HG02763 (cell line): ENCODE data around the gene ANKFN1.

Source experiments
- ATAC-seq: cut with Tn5 transposase; IDR thresholded peaks from one replicate; pipeline ENCODE4 v1.9.1; 2021; ENCODE audit warnings: mild to moderate bottlenecking, moderate library complexity; ENCODE audit not compliant: unreplicated experiment

ANKFN1 gene

DNA sequence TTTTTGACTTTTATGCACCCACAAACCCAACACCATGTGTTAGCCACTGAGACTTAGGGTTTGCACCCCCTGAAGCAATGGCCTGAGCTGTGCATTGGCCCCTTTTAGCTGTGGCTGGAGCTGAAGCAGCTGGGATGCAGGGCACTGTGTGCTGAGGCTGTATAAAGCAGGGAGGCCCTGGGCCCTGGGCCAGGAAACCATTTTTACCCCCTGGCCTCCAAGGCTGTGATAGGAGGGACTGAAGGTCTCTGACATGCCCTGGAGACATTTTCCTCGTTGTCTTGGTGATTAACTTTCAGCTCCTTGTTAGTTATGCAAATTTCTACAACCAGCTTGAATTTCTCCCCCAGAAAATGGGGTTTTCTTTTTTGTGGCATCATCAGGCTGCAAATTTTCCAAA, 6.7 kb upstream of the ANKFN1 start:
- no peak for ATAC-seq

DNA sequence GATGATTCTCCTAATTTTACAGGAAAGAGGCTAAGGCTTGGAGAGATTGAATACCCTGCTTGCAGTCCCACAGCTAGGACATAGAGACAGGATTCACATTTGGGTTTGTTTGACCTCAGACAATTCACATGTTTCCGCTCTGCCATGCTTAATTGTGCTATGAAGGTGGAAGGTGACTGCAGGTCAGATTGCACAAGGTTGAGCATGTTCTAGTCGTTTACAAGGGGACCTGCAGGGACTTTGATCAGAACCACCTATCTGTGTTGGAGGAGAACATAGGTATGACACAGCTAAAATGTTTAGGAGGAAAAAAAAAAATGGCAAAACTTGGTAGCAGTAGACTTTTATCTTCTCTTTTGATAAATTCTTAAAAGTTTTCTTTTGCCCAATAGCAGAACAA, 4.9 kb upstream of the ANKFN1 start:
- no peak for ATAC-seq

DNA sequence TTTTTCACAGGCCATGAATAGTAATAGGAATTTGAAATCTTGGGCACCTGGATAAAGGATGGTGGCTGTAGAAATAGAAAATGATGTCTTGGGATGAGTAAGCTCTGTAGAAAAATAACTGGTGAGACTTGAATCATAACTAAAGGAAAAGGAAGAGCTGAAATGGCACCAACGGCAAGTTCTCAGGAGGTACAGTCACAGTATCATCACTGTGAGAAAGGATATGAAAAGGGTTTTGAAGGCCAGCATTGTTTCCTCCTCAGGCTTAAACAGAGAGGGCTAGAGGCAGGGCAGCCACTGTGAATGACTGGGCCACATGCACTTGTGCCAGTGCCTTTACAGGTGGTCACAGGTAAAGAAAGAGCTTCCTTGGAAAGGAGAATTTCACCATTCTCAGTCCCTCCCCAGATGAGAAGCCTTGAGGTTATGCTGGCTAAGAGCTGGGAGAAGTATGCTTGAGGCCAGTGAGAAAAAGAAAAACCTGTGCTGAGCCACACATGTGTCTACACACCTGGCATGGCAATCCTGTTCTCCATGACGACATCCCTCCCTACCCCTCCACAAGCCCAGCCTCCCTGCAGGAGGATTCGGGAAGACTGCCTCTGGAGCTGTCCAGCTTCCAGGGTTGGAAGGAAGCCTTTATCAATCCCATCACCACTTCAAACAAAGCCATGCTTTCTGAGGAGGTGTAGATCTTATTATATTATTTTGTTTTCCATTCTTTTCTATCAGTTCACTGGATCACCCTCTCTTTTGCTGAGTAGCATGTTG, 3.8 kb upstream of the ANKFN1 start:
- ATAC-seq, result no peak

DNA sequence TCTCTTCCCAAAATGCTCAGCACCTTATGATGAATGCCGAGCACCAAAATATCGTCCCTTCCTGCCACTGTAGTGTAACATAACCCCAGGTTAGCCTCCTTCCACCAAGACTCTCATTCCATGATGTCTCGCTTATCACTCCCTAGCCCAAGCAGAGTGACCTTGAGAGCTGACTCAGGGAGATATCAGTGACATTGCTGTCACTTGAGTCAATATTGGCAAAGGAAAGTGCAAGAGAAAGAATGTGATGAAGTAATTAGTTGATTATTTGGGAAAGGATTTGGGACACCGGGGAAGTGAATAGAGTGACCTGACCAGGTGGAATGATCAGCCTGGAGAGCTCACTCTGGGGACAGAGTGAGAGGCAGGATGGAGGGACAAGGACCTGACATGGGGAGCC, 2.6 kb upstream of the ANKFN1 start:
- no peak for ATAC-seq

DNA sequence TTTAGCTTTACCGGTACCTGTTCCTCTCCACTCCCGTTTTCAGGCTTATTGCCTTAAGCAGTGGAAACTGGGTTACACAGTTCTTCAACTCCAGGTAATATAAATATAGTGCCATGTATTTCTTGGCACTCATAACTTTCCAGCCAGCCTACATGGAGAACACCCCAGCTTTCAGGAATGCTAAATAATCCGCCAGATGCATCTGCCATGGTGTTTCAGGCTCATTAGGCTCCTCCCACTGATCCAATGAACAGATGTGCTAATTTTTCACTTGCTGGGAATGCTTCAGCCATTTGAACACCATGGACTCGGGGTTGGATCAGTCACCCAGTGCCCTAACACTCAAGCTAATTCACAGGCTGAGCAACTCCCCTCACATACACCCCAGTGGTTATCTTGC, 4.6 kb downstream of the ANKFN1 start:
- no peak for ATAC-seq

DNA sequence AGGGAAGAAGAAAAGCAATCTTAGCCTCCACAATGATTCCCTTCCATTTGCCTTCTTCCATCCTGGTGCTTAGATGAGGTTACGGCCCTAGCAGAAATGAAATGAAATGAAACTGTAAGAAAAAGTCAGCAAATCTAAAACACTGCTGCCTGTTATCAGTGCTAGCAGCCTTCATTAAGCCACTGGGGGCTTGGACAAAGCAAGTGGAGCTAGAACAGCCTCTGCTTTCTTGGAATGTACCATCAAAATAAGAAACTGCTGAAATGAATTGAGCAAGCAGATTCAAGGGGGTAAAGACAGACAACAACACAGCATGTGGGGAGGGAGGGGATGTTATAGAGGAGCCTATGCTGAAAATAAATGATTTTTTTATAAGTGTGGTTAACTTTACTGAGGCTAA, 5.1 kb downstream of the ANKFN1 start:
- no peak for ATAC-seq

DNA sequence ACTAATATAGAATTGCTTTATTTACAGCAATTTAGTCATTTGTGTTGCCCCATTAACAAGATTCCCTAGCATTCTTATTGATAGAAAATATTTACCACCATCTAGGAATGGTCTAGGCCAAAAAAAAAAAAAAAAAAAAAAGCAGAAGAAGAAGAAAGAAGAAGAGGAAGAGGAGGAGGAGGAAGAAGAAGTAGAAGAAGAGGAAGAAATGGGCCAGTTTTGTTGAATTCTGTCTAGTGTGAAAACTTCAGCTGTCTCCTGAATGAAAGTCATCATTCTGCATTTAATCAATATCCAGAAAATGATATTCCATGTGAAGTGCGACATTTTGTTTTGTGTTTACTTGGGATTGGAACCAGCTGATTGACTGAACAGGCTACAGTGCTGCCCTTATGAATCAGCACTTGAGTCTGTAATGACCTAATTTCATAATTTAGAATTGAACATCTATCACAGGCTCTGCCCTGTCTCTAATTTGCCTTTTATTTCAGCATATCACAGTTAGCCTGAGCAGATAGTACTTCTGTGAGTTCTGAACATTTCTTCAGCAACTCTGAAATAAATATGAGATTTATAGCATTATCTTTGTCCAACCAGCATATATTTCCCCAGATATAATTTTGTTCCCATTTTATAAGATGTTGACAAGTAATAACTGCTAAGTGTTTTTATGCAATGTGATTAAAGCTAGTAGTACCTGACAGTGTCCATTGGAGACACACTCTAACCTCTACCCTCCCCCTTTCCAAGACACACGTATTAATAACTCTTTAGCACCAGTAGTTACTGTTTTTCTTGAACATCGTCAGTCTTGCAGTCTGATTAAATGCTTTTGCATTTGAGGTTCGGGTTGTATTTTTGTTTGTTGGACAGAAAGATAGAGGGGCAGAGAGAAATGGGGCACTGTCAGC, 5.9 kb downstream of the ANKFN1 start:
- no peak for ATAC-seq

DNA sequence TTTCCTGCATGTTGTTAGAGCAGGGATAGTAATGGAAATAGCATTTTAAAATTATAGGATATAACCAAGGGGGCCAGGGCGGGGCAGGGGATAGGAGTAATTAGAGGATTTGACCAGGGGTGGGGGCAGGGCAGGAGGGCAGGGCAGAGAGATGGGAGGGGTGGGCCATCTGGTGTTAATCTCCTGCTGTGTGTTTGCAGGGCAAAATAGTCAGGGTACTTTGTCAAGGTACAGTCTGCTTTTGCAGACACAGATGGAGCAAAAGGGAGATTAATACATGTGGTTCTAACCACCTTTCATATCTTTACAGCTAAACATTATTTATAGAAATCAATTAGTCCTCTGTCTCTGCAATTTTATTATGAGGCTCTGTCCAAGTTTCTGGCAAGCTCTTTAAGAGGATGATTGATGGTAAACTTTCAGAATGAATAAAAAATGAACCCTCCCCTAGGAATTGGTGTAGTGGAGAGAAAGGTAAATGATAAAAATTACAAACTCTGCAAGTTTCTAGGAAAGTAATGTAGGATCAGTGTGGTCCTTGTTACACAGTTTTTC, 6.6 kb downstream of the ANKFN1 start:
- no peak for ATAC-seq

DNA sequence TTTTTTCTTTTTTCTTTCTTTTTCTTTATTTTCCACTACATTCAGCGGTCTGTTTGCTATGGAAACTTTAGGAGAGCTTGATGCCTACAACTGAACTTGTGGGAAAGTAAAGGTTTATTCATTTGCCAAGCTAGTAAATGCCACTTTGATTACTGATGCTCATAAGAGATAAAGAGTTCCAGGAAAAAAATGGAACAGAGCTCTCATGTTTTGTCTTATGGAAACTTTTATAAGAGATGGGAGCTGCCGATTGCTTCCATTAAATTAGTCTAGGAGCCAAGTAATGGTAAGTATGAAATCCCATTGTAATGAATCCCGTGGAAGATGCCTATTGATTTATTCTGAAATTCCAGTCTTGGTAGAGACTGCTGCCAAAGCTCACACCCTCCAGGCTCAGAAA, 7.1 kb downstream of the ANKFN1 start:
- ATAC-seq, result no peak

DNA sequence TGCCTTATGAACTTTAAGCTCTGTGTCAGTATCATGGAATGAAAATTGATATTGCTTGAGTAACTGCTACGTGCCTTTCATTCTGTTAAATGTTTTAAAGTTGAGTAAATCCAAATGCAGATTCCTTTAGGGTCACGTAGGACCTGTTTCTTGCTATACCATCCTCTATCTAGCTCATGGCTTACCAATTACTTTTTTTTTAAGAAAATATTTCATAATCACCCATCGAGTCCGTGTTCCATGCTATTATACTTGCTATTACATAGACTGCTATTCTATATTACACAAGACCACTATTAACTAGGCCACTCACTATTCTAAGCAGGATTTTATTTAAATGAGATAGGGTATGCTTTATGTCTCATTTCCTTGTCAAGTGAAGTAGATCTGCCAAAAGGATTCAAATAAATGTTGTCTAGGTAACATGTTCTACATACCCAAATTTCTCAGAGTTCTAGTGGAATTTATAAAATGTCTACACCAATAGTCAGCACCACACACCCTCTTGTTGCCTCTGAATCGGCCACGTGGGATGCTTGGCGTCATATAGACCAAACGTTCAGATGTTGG, 11.9 kb downstream of the ANKFN1 start:
- ATAC-seq, result no peak

DNA sequence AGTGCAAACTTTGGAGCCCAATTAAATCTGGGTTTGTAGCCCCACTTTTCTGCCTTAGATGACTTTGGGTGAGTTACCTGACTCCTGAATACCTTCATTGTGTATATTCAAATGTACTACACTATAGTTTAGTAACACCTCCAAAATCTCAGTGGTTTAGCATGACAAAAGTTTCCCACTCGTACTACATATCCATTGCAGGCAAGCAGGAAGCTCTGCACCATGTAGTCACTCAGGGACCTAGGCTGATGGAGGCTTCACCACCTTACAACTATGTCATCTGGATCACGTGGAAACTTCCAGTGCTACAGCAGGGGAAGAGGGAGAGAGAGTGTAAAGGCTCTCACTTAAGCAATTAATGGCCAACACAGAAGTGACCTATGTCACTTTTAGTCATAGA, 14.2 kb downstream of the ANKFN1 start:
- ATAC-seq, result no peak

DNA sequence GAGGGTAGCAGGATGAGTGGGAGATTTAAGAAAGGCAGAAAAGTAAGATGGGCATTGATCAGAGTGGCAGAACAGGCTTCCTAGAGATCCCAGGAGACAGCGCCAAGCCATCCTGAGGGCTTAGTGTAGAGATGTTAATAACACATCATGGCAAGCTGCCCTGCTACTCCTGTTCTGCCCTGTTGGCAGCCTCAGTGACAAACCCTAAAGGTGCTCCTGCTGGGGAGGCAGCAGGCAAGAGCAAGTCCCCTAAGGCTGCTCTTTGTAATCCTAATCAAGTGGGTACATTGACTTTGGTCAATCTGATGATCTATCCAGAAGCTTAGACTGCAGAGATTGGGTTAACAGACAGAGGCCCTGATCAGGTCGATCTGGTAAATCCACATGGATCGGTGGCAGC, 16.3 kb downstream of the ANKFN1 start:
- ATAC-seq, result no peak

DNA sequence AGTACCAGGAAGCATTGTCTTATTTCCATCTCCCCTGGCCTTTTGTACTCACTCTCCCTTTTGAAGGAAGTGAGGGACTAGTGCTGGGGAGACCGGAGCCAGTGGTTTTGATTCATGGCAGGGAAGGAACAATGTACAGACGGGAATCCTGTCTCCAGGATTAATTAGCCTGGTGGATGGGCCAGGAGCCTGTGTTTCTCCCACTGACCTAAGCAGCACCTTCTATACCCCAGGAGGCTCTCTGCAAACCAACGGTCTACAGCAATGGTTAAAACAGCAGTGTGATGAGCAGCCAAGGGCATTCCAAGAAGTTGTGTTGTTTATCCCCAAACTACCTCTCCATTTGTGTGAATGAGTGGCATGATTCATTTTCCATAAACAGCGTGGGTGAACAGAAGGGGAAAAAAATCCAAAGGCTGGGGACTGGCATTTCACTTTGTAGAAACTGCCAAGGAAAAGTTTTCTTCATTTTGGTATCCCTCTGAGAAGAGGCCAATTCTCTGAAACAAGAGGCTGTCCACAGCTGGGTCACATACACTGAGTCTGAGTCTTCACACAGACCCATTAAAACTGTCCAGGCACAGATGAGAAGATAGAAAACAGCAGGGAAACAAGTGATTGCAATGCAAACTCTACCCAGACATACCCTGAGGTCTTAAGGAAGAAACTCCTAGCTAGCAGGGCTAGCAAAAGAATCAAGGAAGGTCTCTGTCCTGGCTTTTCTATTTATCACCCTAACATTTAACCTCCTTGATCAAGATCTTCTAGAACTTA, 18.1 kb downstream of the ANKFN1 start:
- no peak for ATAC-seq

DNA sequence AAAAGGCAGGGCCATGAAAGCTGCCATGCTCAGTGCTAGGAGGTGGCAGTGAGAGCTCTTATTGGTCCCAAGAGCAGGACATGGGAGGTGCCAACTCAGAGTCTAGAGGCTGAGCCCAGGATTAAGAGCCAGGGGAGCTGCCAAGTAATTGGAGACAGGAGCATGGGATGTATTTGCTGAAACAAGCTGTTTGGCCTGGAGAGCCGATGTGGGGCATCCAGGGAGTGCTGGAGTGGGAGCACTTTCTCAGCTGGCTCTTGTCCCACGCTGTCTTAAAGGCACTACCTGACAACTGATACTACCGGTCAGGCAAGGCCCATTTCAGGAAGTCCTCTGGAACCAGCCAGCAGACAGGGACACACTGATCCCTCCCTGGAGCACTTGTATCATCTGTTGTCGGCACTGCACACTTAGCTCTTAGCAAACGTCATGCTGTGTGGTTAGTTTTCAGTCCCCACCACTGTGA, 19.3 kb downstream of the ANKFN1 start:
- no peak for ATAC-seq

DNA sequence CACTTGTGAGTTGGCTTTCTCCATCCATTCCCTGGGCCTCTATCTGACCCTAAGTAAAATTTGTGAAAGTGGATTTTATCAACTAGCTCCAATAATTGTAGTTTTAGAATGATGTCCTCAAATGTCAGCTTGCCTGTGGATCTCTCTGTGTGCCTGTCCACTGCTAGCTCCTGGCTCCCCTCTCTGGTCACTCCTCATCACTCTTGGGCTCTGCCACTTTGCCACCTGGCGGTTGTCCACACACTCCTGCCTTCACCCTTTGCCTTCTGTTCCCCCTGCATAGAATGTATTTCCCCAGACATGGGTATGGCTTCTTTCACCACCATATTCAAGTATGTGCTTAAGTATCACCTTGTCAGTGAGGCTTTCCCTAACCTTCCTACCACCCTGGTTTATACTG, 19.8 kb downstream of the ANKFN1 start:
- no peak for ATAC-seq

DNA sequence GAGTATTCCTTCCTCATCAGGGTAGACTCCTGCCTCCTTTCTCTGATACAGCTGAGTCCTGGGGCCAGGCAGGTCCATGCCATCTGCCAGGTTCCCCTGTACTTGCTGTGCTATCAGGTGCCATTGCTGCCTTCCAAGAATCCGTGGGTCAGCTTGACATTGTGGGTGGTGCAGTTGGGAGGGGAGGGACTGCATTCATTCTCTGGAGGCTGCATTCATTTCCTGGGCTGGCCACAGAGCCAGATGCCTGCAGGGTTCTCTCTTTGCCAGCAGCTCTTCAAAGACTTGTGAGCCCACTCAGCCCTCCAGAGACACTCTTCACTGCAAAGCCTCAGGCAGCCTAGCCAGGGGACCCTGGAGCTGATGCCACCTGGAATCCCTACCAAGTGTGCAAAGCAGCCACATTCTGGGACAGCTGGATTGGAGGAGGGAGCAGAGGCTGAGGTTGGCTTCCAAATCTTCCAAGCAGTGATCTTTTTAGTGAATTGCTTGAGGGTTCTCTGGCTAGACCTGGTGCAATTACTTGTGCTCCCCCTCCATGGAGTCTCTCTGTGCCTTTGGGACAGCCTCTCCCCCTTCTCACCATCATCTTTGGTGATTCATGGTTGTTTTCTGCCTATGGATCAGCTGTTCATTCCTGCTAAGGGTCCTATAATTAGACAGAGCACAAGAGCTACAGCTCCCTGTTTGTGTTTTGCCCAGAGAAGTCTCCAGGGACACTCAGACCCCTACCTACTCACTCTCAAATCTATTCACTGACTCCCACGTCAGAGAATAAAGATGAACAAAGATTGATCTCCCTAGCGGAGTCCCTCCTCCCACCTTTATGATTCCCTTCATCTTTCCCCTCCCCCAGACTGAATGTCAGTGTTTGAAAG, 20.9 kb downstream of the ANKFN1 start:
- ATAC-seq, result no peak

DNA sequence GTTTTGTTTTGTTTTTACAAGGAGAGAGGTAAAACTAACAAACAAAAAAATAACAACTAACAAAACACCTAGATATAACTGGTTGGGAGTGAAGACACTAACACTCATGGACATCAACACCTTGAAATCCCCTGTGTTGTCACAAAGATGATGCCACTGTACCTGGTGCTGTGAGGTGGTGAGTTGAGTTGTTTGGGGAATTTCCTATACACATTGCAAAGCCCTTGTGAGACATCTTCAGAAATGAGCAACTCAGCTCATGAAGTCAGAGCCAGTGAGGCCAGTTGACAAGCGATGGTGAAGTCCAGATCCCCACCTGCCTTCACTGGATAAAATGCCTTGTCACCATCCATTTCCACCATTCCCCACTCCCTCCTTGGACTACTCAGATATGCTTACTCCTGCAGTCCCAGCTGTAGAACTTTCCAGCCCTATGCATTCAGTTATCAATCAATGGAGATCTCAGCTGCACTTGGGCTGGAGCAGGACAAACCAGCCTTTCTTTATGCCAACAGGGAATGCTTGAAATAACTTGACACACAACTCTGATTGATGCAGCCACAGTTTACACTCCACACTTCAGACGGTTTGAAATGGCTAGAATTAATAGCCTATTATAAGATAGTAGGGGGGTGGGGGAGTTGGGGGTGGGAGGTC, 22.2 kb downstream of the ANKFN1 start:
- no peak for ATAC-seq

DNA sequence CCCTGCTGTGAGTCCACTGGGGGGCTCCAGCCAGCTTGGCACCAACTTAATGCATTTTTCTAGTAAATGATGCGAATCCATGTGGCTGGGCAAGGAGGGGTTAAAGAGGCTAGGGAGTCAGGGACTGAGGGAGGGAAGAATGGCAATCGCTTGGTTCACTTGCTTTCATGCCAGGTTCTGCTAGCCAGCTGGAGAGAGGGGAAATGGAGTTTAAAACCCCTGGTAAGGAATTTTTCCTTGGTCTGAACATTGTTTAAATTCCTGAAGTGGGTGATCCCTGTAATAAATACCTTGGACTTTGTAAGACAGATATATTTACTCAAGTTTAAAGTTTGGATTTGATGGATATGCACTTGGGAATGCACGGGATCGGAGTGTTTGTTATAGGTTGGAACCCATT, 22.8 kb downstream of the ANKFN1 start:
- no peak for ATAC-seq

DNA sequence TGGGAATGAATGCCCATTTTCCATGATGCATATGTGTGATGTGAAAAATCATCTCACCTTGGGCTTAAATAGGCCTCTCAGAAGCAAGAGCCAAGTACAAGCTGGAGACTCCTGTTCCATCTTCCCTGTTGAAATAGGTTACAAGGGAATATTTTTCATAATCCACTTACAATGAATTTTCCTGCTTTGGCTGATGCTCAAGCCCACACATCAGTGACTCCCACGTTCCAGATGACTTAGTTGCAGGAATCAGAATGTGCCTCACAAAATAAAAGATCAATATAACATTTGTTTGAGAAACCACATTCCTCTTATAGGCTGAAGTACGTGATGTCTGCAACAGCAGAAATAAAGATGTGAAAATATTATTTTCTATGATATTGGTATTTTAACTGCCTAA, 24.1 kb downstream of the ANKFN1 start:
- no peak for ATAC-seq
